K562 (cell line): ENCODE data around the gene BROX. TPM values are rescaled to one million over a fixed set of nuclear protein-coding genes. Genes with fewer than 3 reads are reported as not detected.

Experiments
- ATAC-seq: fragments of 200-7000 bp; cut with Tn5 transposase; 3 replicates; pipeline ENCODE4 v1.9.1; 2020; ENCODE audit warnings: moderate library complexity
- Bru-seq: library from RNA; stranded (reverse); fragments of 400-500 nt; gene quantifications from one replicate; lab custom pipeline; 2021; lab: Mats Ljungman, UMichigan
- BruChase-seq, 2 experiments: library from RNA; stranded (reverse); fragments of 400-500 nt; gene quantifications; one replicate each; lab custom pipeline; 2021; lab: Mats Ljungman, UMichigan
- BruUV-seq: library from RNA; stranded (reverse); fragments of 400-500 nt; replicated peaks from 2 replicates; lab custom pipeline; 2021; lab: Mats Ljungman, UMichigan
- CTCF ChIA-PET: fragments of 300-600 bp; formaldehyde crosslinking; extraction: SDS; loops from one replicate; lab custom pipeline; 2021; ENCODE audit warnings: low intra/inter-chr PET ratio; lab: Yijun Ruan, JAX
- POLR2A ChIA-PET: fragments of 300-600, 350-650 bp; sonication (Branson Sonifier 250); formaldehyde crosslinking; extraction: SDS; loops from one replicate; lab custom pipeline; 2021; ENCODE audit warnings: antibody characterized with exemption, inconsistent platforms; lab: Yijun Ruan, JAX
- DNase-seq, 4 experiments: peaks; one replicate each; pipeline versions ENCODE4 v3.0.0 to v3.0.0-alpha.2; 2011 to 2018; ENCODE audit warnings: low spot score in 3 of 4, mixed read lengths in 3 of 4; ENCODE audit errors: extremely low read depth in 1 of 4
- FAIRE-seq: peaks from 2 replicates; lab custom pipeline; 2011; peaks lifted over from hg19 to GRCh38; lab: Jason Lieb, UNC
- H2AFZ ChIP-seq: 2 replicates; pipeline ENCODE4 v1.6.0; 2011; ENCODE audit warnings: low read depth, low read length, control low read depth, inconsistent platforms
- H3K27ac ChIP-seq: fragments of 200-600 bp; 3 replicates; pipeline ENCODE4 v1.8.0; 2011; ENCODE audit warnings: low read depth, mild to moderate bottlenecking, control low read depth, inconsistent platforms, low read length, moderate library complexity, mixed read lengths; ENCODE audit errors: extremely low read depth
- H3K27me3 ChIP-seq, 2 experiments: fragments of 300-600 bp in 1 of 2; 2 replicates in 1 of 2; 3 replicates in 1 of 2; pipeline versions ENCODE4 v1.6.0 to v1.8.0; 2011; ENCODE audit warnings: inconsistent platforms in 2 of 2, low read length in 2 of 2, mild to moderate bottlenecking in 1 of 2, mixed read lengths in 1 of 2, moderate library complexity in 1 of 2; ENCODE audit not compliant: control insufficient read depth in 2 of 2, insufficient read depth in 2 of 2
- H3K36me3 ChIP-seq: fragments of 300-600 bp; 3 replicates; pipeline ENCODE4 v1.8.0; 2011; ENCODE audit warnings: mild to moderate bottlenecking, low read length, inconsistent platforms; ENCODE audit not compliant: control insufficient read depth, insufficient read depth
- H3K4me1 ChIP-seq, 2 experiments: fragments of 200-600 bp in 1 of 2; replicated peaks in 1 of 2; 2 replicates in 1 of 2; 3 replicates in 1 of 2; pipeline versions ENCODE4 v1.5.1 to v1.8.0; 2011; ENCODE audit warnings: inconsistent platforms in 2 of 2, low read length in 2 of 2, mild to moderate bottlenecking in 1 of 2, mixed read lengths in 1 of 2, moderate library complexity in 1 of 2; ENCODE audit not compliant: control insufficient read depth in 2 of 2, insufficient read depth in 2 of 2
- H3K4me2 ChIP-seq: 2 replicates; pipeline ENCODE4 v1.6.1; 2011; ENCODE audit warnings: low read length, control low read depth, inconsistent platforms, mixed read lengths; ENCODE audit not compliant: insufficient read depth
- H3K4me3 ChIP-seq: fragments of 200-600 bp; sonication (generic), shearing (Covaris generic); 2 replicates; pipeline ENCODE4 v1.5.1; 2016; ENCODE audit warnings: control low read depth, inconsistent platforms
- H3K79me2 ChIP-seq: fragments of 200-600 bp; 3 replicates; pipeline ENCODE4 v1.8.0; 2011; ENCODE audit warnings: low read length, inconsistent platforms; ENCODE audit not compliant: control insufficient read depth, insufficient read depth
- H3K9ac ChIP-seq, 2 experiments: 2 replicates each; pipeline versions ENCODE4 v1.6.0 to v1.6.1; 2011; ENCODE audit warnings: low read depth in 2 of 2, low read length in 2 of 2, control low read depth in 1 of 2, inconsistent platforms in 1 of 2, mild to moderate bottlenecking in 1 of 2, mixed read lengths in 1 of 2; ENCODE audit not compliant: insufficient read depth in 1 of 2
- H3K9me1 ChIP-seq: one replicate; pipeline ENCODE4 v1.6.0; 2011; ENCODE audit warnings: inconsistent platforms, mild to moderate bottlenecking, low read length, moderate library complexity; ENCODE audit not compliant: control insufficient read depth, insufficient read depth
- H3K9me3 ChIP-seq: replicated peaks from 2 replicates; pipeline ENCODE4 v1.5.1; 2011; ENCODE audit warnings: low read depth, low read length, inconsistent platforms; ENCODE audit not compliant: control insufficient read depth, insufficient read depth
- H4K20me1 ChIP-seq: replicated peaks from 2 replicates; pipeline ENCODE4 v1.6.1; 2011; ENCODE audit warnings: low read length, inconsistent platforms, mixed read lengths; ENCODE audit not compliant: control insufficient read depth, insufficient read depth
- C11orf30 ChIP-seq: fragments of 450-650 bp; IDR thresholded peaks from 2 replicates; pipeline ENCODE4 v1.6.1; 2016; ENCODE audit warnings: low read depth, mild to moderate bottlenecking
- HDAC6 ChIP-seq: IDR thresholded peaks from 2 replicates; pipeline ENCODE4 v1.6.1; 2012; ENCODE audit warnings: low read depth, mild to moderate bottlenecking, control low read depth, inconsistent platforms, low read length, moderate library complexity
- KLF1 ChIP-seq: fragments of 450-650 bp; IDR thresholded peaks from 2 replicates; pipeline ENCODE4 v1.6.1; 2016; ENCODE audit warnings: missing genetic modification characterization, missing compliant biosample characterization
- MAFF ChIP-seq: IDR thresholded peaks from 2 replicates; pipeline ENCODE4 v1.6.1; 2012; ENCODE audit warnings: low read length, improper control_type of control experiment
- MAFG ChIP-seq: fragments of 450-650 bp; conservative IDR thresholded peaks from 2 replicates; pipeline ENCODE4 v1.6.1; 2016; ENCODE audit warnings: missing genetic modification characterization, missing compliant biosample characterization
- SP2 ChIP-seq: IDR thresholded peaks from 2 replicates; pipeline ENCODE4 v1.6.1; 2011; ENCODE audit warnings: mild to moderate bottlenecking, low read depth, low read length, moderate library complexity; ENCODE audit not compliant: poor library complexity, severe bottlenecking; ENCODE audit errors: extremely low read depth
- ZFPM2 ChIP-seq: fragments of 250-450 bp; sonication (Bioruptor Pico); IDR thresholded peaks from 2 replicates; pipeline ENCODE4 v1.5.1; 2022; ENCODE audit warnings: mild to moderate bottlenecking
- ZNF146 ChIP-seq: IDR thresholded peaks from one replicate; pipeline ENCODE4 v1.6.1; 2018; ENCODE audit warnings: missing compliant biosample characterization; ENCODE audit not compliant: unreplicated experiment
- WGBS: fragments of 100-300 bp; shearing (Covaris generic); methylation state at CpG from one replicate; pipeline ENCODE4 v1.1.6; 2016; ENCODE audit warnings: low coverage, mixed read lengths; ENCODE audit not compliant: insufficient coverage; ENCODE audit errors: missing lambda C conversion rate; 5-methylcytosine and 5-hydroxymethylcytosine counted together
- in situ Hi-C: fragments of 300-500 bp; cut with MboI; formaldehyde crosslinking; loops from 4 replicates; pipeline ENCODE4 v1.15.0; 2018; ENCODE audit warnings: inconsistent platforms, mixed read lengths
- intact Hi-C: fragments of 100-400 bp; cut with micrococcal nuclease; formaldehyde crosslinking; loops from 2 replicates; pipeline ENCODE4 v1.14.2; 2022
- long read RNA-seq, 3 experiments: library from polyadenylated mRNA in 2 of 3; library from RNA in 1 of 3; unstranded in 2 of 3; stranded (forward) in 1 of 3; transcript quantifications; one replicate each; pipeline ENCODE4 v2.0.0, GENCODE V29; 2019 to 2022
- polyA minus RNA-seq, 3 experiments: library from RNA; depleted of rRNA, polyadenylated mRNA; stranded (reverse); fragments of >200 nt; gene quantifications; 2 replicates each; pipeline ENCODE4 v1.2.3, GENCODE V29; 2011
- polyA plus RNA-seq, 8 experiments: library from polyadenylated mRNA; depleted of rRNA in 4 of 8; stranded (reverse) in 5 of 8; unstranded in 3 of 8; fragments of >200 nt; fragmentation: Nextera tagmentation in 2 of 8; fragmentation: Illumina TruSeq in 1 of 8; extraction: Ambion mirVana in 2 of 8; extraction: Trizol in 1 of 8; gene quantifications; 2 replicates each; pipeline versions ENCODE4 v1.2.1 to v1.2.3, GENCODE V29; 2011 to 2014; ENCODE audit warnings: inconsistent platforms in 1 of 8, missing spikeins in 1 of 8
- total RNA-seq, 7 experiments: library from RNA; depleted of rRNA in 6 of 7; stranded (reverse); fragments of >200 nt in 6 of 7; fragmentation: Illumina TruSeq in 2 of 7; extraction: Trizol in 2 of 7; gene quantifications; 2 replicates each; pipeline versions ENCODE4 v1.2.1 to v1.2.3, GENCODE V29; 2011 to 2021; ENCODE audit warnings: low replicate concordance in 1 of 7
- TF ChIP-seq, protein P1 (sequence below), 2 experiments: fragments of 450-650 bp; IDR thresholded peaks; 2 replicates each; pipeline ENCODE4 v1.6.1; 2018; ENCODE audit warnings: mild to moderate bottlenecking in 2 of 2, low read depth in 1 of 2; ENCODE audit not compliant: partially characterized antibody in 2 of 2

The BROX gene, protein sequence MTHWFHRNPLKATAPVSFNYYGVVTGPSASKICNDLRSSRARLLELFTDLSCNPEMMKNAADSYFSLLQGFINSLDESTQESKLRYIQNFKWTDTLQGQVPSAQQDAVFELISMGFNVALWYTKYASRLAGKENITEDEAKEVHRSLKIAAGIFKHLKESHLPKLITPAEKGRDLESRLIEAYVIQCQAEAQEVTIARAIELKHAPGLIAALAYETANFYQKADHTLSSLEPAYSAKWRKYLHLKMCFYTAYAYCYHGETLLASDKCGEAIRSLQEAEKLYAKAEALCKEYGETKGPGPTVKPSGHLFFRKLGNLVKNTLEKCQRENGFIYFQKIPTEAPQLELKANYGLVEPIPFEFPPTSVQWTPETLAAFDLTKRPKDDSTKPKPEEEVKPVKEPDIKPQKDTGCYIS
- total RNA-seq (2011; cell fraction: chromatin; rRNA removed; ENCODE audit: low replicate concordance), result 10.8 and 23.6 TPM in 2 replicates
- 7.0 and 8.4 TPM in 2 replicates for total RNA-seq (2011; cell fraction: nucleolus; rRNA removed)
- 18.0 and 22.1 TPM in 2 replicates for total RNA-seq (2011; cell fraction: nucleoplasm; rRNA removed)
- 30.8 and 32.2 TPM in 2 replicates for total RNA-seq (2014; rRNA removed)
- 68.0 and 75.7 TPM in 2 replicates for total RNA-seq (2014; rRNA removed; fragmentation: Illumina TruSeq; extraction: Trizol)
- total RNA-seq (2015; rRNA removed; fragmentation: Illumina TruSeq; extraction: Trizol), result 45.0 and 51.3 TPM in 2 replicates
- total RNA-seq (2021), result 43.8 and 45.1 TPM in 2 replicates
- polyA plus RNA-seq (2011; rRNA removed), result 6.8 and 9.4 TPM in 2 replicates
- 2.3 and 5.6 TPM in 2 replicates for polyA plus RNA-seq (2011; cell fraction: cytosol; rRNA removed)
- polyA plus RNA-seq (2011; cell fraction: nucleus; rRNA removed), result 4.4 and 5.0 TPM in 2 replicates
- polyA plus RNA-seq (2012), result 28.7 and 30.7 TPM in 2 replicates
- 21.3 and 23.7 TPM in 2 replicates for polyA plus RNA-seq (2014; fragmentation: Illumina TruSeq; extraction: Trizol)
- polyA plus RNA-seq (2014; fragmentation: Nextera tagmentation; extraction: Ambion mirVana), result 100 to 1,000 TPM in 1 of 2 experiments, 10 to 100 TPM in 1; 86.3 to 153 TPM
- 16.6 and 16.8 TPM in 2 replicates for polyA plus RNA-seq (2014; rRNA removed)
- polyA minus RNA-seq (2011; rRNA and poly(A)+ RNA removed), result 16.6 and 20.0 TPM in 2 replicates
- 13.6 and 15.0 TPM in 2 replicates for polyA minus RNA-seq (2011; cell fraction: cytosol; rRNA and poly(A)+ RNA removed)
- 6.1 and 9.3 TPM in 2 replicates for polyA minus RNA-seq (2011; cell fraction: nucleus; rRNA and poly(A)+ RNA removed)
- percentile 86 among the genes with signal in this experiment for Bru-seq, nascent RNA
- BruChase-seq, experiment 1, labeled RNA remaining after a 2-hour chase, result percentile 93 among the genes with signal in this experiment
- percentile 90 among the genes with signal in this experiment for BruChase-seq, experiment 2, labeled RNA remaining after a 6-hour chase
- long read RNA-seq, experiment 1, full-length matches to known transcripts, result 70 of 140 reads
- long read RNA-seq, experiment 1, partial matches to known transcripts, result 11 of 140 reads
- long read RNA-seq, experiment 1, other reads (novel, unspliced or antisense), result 59 of 140 reads
- long read RNA-seq, experiment 2, partial matches to known transcripts, result 0 of 22 reads
- long read RNA-seq, experiment 2, other reads (novel, unspliced or antisense), result 18 of 22 reads
- long read RNA-seq, experiment 3, full-length matches to known transcripts, result 7 of 49 reads
- long read RNA-seq, experiment 3, partial matches to known transcripts, result 2 of 49 reads
- long read RNA-seq, experiment 3, other reads (novel, unspliced or antisense), result 40 of 49 reads

DNA sequence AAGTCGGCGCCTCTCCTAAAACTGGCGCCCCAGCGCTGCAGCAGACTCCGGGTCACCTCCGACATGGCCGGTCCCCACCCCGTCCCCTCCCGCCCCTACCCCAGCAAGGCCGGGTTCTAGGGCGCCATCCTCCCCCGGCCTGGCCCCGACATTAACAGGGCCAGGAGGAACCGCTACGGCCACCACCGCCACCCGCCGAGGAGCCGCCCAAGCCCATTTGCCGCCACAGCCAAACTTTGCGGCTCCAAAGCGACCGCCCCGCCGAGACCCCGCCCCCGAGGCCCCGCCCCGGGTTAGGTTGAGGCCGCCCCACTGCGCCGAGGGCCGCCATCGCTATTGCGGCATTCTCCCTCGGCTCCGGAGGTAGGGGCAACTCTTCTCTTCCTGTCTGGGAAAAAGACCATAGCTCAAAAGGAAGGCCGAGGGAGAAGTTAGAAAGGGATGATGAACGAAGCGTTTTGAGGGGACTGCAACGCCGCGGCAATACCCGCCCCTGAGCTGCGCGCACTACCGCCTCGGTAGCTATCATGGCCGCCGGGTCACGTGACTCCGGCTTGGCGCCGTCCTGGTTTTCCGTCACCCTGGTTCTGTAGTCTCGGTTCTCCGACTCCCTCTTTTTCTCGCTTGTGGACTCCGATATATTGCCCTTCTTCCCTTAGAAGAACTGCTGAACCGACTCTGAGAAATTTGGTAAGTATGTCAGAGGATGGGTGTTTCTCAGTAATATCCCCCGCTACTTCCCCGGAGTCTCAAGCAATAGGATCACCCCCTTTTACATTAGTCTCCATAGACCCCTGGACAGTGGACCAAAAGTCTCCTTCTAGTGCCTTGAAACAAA, at the start of gene BROX, which contains the start of gene AIDA:
Gene BROX (plus strand): TSS at position 312 of the 838 bp plus-strand sequence. CDS start 3,136 bp downstream, outside the sequence.
Gene AIDA (minus strand): TSS at position 239 of the 838 bp plus-strand sequence. CDS start 174 bp downstream, at position 65.
- under 1% methylated on average over 38 of the region's 62 CpGs for WGBS
- ChIA-PET CTCF (no interaction called here), POLR2A (interaction anchor here (0.5 to 2.0 kb wide), 9 partner anchors 9 to 171 kb away, joined by 4 to 7 read pairs (median 4); no protein-coding TSS in a partner anchor)
- peak within 1 kb of the TSS; percentile 97 for H2AFZ ChIP-seq
- in situ Hi-C loops, result loop anchor here (10.0 kb wide), 1 partner anchor 248 kb away; no protein-coding TSS in a partner anchor
- peak within 1 kb of the TSS; percentile 93 to 99 for H3K9ac ChIP-seq
- H3K79me2 ChIP-seq, result peaks cover 64% of the 10 kb centered on the region
- peak within 1 kb of the TSS; percentile 71 for H3K4me3 ChIP-seq
- peak within 1 kb of the TSS; percentile 97 for H3K4me2 ChIP-seq
- FAIRE-seq, result no peak
- peaks cover 26% of the 10 kb centered on the region; the same call in 2 of the 3 replicates for H3K36me3 ChIP-seq
- peak; percentile 90 to 95 (median 94) for DNase-seq
- intact Hi-C loops, result loop anchor here (1.0 kb wide), 2 partner anchors 68 to 247 kb away; no protein-coding TSS in a partner anchor
- ATAC-seq, result peak; percentile 87
- H4K20me1 ChIP-seq, result peaks cover 4% of the 10 kb centered on the region; the same call in 1 of the 2 replicates
- no peaks in the 10 kb centered on the region for H3K9me1 ChIP-seq
- peak within 1 kb of the TSS; percentile 98 for H3K27ac ChIP-seq
- no peaks in the 10 kb centered on the region for H3K27me3 ChIP-seq
- no TSS peak for BruUV-seq
- H3K4me1 ChIP-seq, result peaks cover 19 to 21% of the 10 kb centered on the region in 2 experiments; a peak in 4 of 5 replicates
- H3K9me3 ChIP-seq, result no peaks in the 10 kb centered on the region
- TF ChIP-seq ZNF146 (CRISPR knock-in tag), result no peak
- TF ChIP-seq KLF1, result no peak
- no peak for TF ChIP-seq HDAC6
- no peak for TF ChIP-seq SP2
- no peak for TF ChIP-seq MAFF
- TF ChIP-seq MAFG (tag), result no peak
- TF ChIP-seq, protein P1, sequence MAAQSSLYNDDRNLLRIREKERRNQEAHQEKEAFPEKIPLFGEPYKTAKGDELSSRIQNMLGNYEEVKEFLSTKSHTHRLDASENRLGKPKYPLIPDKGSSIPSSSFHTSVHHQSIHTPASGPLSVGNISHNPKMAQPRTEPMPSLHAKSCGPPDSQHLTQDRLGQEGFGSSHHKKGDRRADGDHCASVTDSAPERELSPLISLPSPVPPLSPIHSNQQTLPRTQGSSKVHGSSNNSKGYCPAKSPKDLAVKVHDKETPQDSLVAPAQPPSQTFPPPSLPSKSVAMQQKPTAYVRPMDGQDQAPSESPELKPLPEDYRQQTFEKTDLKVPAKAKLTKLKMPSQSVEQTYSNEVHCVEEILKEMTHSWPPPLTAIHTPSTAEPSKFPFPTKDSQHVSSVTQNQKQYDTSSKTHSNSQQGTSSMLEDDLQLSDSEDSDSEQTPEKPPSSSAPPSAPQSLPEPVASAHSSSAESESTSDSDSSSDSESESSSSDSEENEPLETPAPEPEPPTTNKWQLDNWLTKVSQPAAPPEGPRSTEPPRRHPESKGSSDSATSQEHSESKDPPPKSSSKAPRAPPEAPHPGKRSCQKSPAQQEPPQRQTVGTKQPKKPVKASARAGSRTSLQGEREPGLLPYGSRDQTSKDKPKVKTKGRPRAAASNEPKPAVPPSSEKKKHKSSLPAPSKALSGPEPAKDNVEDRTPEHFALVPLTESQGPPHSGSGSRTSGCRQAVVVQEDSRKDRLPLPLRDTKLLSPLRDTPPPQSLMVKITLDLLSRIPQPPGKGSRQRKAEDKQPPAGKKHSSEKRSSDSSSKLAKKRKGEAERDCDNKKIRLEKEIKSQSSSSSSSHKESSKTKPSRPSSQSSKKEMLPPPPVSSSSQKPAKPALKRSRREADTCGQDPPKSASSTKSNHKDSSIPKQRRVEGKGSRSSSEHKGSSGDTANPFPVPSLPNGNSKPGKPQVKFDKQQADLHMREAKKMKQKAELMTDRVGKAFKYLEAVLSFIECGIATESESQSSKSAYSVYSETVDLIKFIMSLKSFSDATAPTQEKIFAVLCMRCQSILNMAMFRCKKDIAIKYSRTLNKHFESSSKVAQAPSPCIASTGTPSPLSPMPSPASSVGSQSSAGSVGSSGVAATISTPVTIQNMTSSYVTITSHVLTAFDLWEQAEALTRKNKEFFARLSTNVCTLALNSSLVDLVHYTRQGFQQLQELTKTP (IDR thresholded peaks at IDR 0.05; ENCODE audit: low read depth in 1 of 2, partially characterized antibody in 2 of 2), result peak; percentile 54 to 83
- peak; percentile 51 for TF ChIP-seq C11orf30
- TF ChIP-seq ZFPM2 (CRISPR knock-in tag), result peak; percentile 72; the same call in 1 of the 2 replicates
